ENCODE data around the gene ARHGEF12. TPM values are rescaled to one million over a fixed set of nuclear protein-coding genes. Genes with fewer than 3 reads are reported as not detected.

ARHGEF12 gene
- 22.1 to 28.8 TPM (median 25.3 TPM) in 3 replicates for polyA plus RNA-seq
- 60.7 TPM for polyA plus RNA-seq (2011; ENCODE audit: low read depth)
- 19.6 and 29.9 TPM in 2 replicates for polyA plus RNA-seq (2011; cell fraction: cytosol; rRNA removed)
- polyA plus RNA-seq (2011; cell fraction: nucleus; rRNA removed): 32.0 and 36.7 TPM in 2 replicates
- polyA plus RNA-seq (2012; ENCODE audit: low replicate concordance): 23.3 and 31.8 TPM in 2 replicates
- 31.0 to 127 TPM (median 68.3 TPM) in 3 replicates for polyA minus RNA-seq
- polyA minus RNA-seq (2011; cell fraction: cytosol; rRNA and poly(A)+ RNA removed): 47.2 TPM
- polyA minus RNA-seq (2011; cell fraction: nucleus; rRNA and poly(A)+ RNA removed): 61.3 and 130 TPM in 2 replicates

GRCh38 chr11:120335908-120336640, at the start of gene ARHGEF12:
Gene ARHGEF12, plus strand, starts transcription at chr11:120336413. Its CDS starts 831 bp downstream, at chr11:120337244.
- peak within 1 kb of the TSS; percentile 100 for H3K4me2 ChIP-seq (ENCODE audit: control insufficient read depth, extremely low read depth, insufficient read depth, low read depth, low read length)
- peak within 1 kb of the TSS; percentile 93 for H3K9ac ChIP-seq (ENCODE audit: control insufficient read depth, extremely low read depth, insufficient read depth, low read length)
- peaks cover 12% of the 10 kb centered on the region for H4K20me1 ChIP-seq (ENCODE audit: control insufficient read depth, extremely low read depth, insufficient read depth, low read length)
- no peaks in the 10 kb centered on the region for H3K36me3 ChIP-seq (ENCODE audit: control insufficient read depth in 2 of 2, extremely low read depth in 1 of 2, insufficient read depth in 2 of 2, low read length in 2 of 2)
- FAIRE-seq: no peak
- peak within 1 kb of the TSS; percentile 87 for H2AFZ ChIP-seq (ENCODE audit: control insufficient read depth, low read length)
- no peaks in the 10 kb centered on the region for H3K27me3 ChIP-seq (ENCODE audit: control insufficient read depth, extremely low read depth, insufficient read depth, low read length)
- peaks cover 35% of the 10 kb centered on the region for H3K79me2 ChIP-seq (ENCODE audit: control insufficient read depth, insufficient read depth, low read length)
- peaks cover 61% of the 10 kb centered on the region for H3K4me1 ChIP-seq (ENCODE audit: control insufficient read depth, extremely low read depth, insufficient read depth, low read length)
- TF ChIP-seq CTCF (optimal IDR thresholded peaks at IDR 0.05 in 1 of 3, IDR thresholded peaks at IDR 0.05 in 1 of 3, conservative IDR thresholded peaks at IDR 0.05 in 1 of 3; ENCODE audit: extremely low read depth in 1 of 3, insufficient read depth in 2 of 3, low read length in 3 of 3) (peak; percentile 26 to 59 (median 26)), EZH2 (IDR thresholded peaks at IDR 0.05; ENCODE audit: low read length) (no peak)
- H3K9me1 ChIP-seq (ENCODE audit: control insufficient read depth, extremely low read depth, insufficient read depth, low read length): no peaks in the 10 kb centered on the region
- H3K27ac ChIP-seq (ENCODE audit: control insufficient read depth, insufficient read depth, low read length): peak within 1 kb of the TSS; percentile 86
- H3K9me3 ChIP-seq (ENCODE audit: control insufficient read depth, low read depth, low read length): no peaks in the 10 kb centered on the region
- H3K4me3 ChIP-seq (ENCODE audit: control insufficient read depth in 2 of 3, extremely low read depth in 1 of 3, insufficient read depth in 2 of 3, low read depth in 1 of 3, low read length in 3 of 3): peak within 1 kb of the TSS; percentile 92 to 98 (median 98)
- no peak for DNase-seq (ENCODE audit: low read depth, low spot score)
- dilution Hi-C loops (cut with MboI; ENCODE audit: extremely low pct_ligation_motif_present, low sequenced_read_pairs): no loop called here

- Histone ChIP-seq H3K27me3 (ENCODE audit: control insufficient read depth, extremely low read depth, insufficient read depth, low read length) (peaks cover 7% of the 10 kb centered on the region), H3K27ac (ENCODE audit: control insufficient read depth, insufficient read depth, low read length) (no peak overlapping the region), H3K36me3 (ENCODE audit: control insufficient read depth in 2 of 2, extremely low read depth in 1 of 2, insufficient read depth in 2 of 2, low read length in 2 of 2) (no peaks in the 10 kb centered on the region), H2AFZ (ENCODE audit: control insufficient read depth, low read length) (no peak overlapping the region), H3K9me3 (ENCODE audit: control insufficient read depth, low read depth, low read length) (no peaks in the 10 kb centered on the region), H4K20me1 (ENCODE audit: control insufficient read depth, extremely low read depth, insufficient read depth, low read length) (no peaks in the 10 kb centered on the region), H3K4me3 (ENCODE audit: control insufficient read depth in 2 of 3, extremely low read depth in 1 of 3, insufficient read depth in 2 of 3, low read depth in 1 of 3, low read length in 3 of 3) (no peak overlapping the region), H3K79me2 (ENCODE audit: control insufficient read depth, insufficient read depth, low read length) (no peaks in the 10 kb centered on the region), H3K4me1 (ENCODE audit: control insufficient read depth, extremely low read depth, insufficient read depth, low read length) (peaks cover 12% of the 10 kb centered on the region), H3K9me1 (ENCODE audit: control insufficient read depth, extremely low read depth, insufficient read depth, low read length) (no peaks in the 10 kb centered on the region), H3K9ac (ENCODE audit: control insufficient read depth, extremely low read depth, insufficient read depth, low read length) (no peak overlapping the region), H3K4me2 (ENCODE audit: control insufficient read depth, extremely low read depth, insufficient read depth, low read depth, low read length) (no peak overlapping the region)
- DNase-seq (ENCODE audit: low read depth, low spot score) (no peak), FAIRE-seq (no peak)
- dilution Hi-C loops (cut with MboI; ENCODE audit: extremely low pct_ligation_motif_present, low sequenced_read_pairs): no loop called here
- TF ChIP-seq CTCF (optimal IDR thresholded peaks at IDR 0.05 in 1 of 3, IDR thresholded peaks at IDR 0.05 in 1 of 3, conservative IDR thresholded peaks at IDR 0.05 in 1 of 3; ENCODE audit: extremely low read depth in 1 of 3, insufficient read depth in 2 of 3, low read length in 3 of 3): no peak
- no peak for TF ChIP-seq EZH2 (IDR thresholded peaks at IDR 0.05; ENCODE audit: low read length)
These were observed 48.2 kb upstream of the ARHGEF12 start for GRCh38 chr11:120288021-120288420.
